Measurements from ENCODE around the gene KLHL30.
"Not testable (repeated sequence)": the region's sequence is repeated elsewhere in the genome, so short reads cannot be mapped to it uniquely, and the experiment has no call there.

The KLHL30 gene

GRCh38 chr2:238160206-238161129, 22.0 kb downstream of the KLHL30 start:
- in situ Hi-C loops (cut with HindIII; ENCODE audit: low sequenced_read_pairs) = no loop called here

GRCh38 chr2:238161291-238162051, 23.0 kb downstream of the KLHL30 start:
- in situ Hi-C loops (cut with HindIII; ENCODE audit: low sequenced_read_pairs) = no loop called here

- in situ Hi-C loops (cut with HindIII; ENCODE audit: low sequenced_read_pairs) = no loop called here
Observed at GRCh38 chr2:238162251-238162845, 23.9 kb downstream of the KLHL30 start.

- in situ Hi-C loops (cut with HindIII; ENCODE audit: low sequenced_read_pairs) = no loop called here
Observed at GRCh38 chr2:238162846-238163441, 24.5 kb downstream of the KLHL30 start.

- in situ Hi-C loops (cut with HindIII; ENCODE audit: low sequenced_read_pairs) = no loop called here
Observed at GRCh38 chr2:238163481-238164198, 25.2 kb downstream of the KLHL30 start.

- in situ Hi-C loops (cut with HindIII; ENCODE audit: low sequenced_read_pairs) = no loop called here
Observed at GRCh38 chr2:238164906-238165287, 26.4 kb downstream of the KLHL30 start.

- in situ Hi-C loops (cut with HindIII; ENCODE audit: low sequenced_read_pairs) = no loop called here
Observed at GRCh38 chr2:238165288-238165921, 26.9 kb downstream of the KLHL30 start.

- in situ Hi-C loops (cut with HindIII; ENCODE audit: low sequenced_read_pairs) = no loop called here
Observed at GRCh38 chr2:238166391-238167343, 28.2 kb downstream of the KLHL30 start.

GRCh38 chr2:238167344-238167715, 28.9 kb downstream of the KLHL30 start:
- in situ Hi-C loops (cut with HindIII; ENCODE audit: low sequenced_read_pairs) = no loop called here

- in situ Hi-C loops (cut with HindIII; ENCODE audit: low sequenced_read_pairs) = no loop called here
Observed at GRCh38 chr2:238167761-238168160, 29.3 kb downstream of the KLHL30 start.

- in situ Hi-C loops (cut with HindIII; ENCODE audit: low sequenced_read_pairs) = no loop called here
Observed at GRCh38 chr2:238168196-238169047, 30.0 kb downstream of the KLHL30 start.

GRCh38 chr2:238169048-238169707, 30.7 kb downstream of the KLHL30 start:
- in situ Hi-C loops (cut with HindIII; ENCODE audit: low sequenced_read_pairs) = no loop called here

GRCh38 chr2:238169708-238170251, 31.3 kb downstream of the KLHL30 start:
- in situ Hi-C loops (cut with HindIII; ENCODE audit: low sequenced_read_pairs) = no loop called here

- in situ Hi-C loops (cut with HindIII; ENCODE audit: low sequenced_read_pairs) = no loop called here
Observed at GRCh38 chr2:238170386-238171071, 32.1 kb downstream of the KLHL30 start.

- in situ Hi-C loops (cut with HindIII; ENCODE audit: low sequenced_read_pairs) = not testable (repeated sequence)
Observed at GRCh38 chr2:238171072-238171431, 32.6 kb downstream of the KLHL30 start.

GRCh38 chr2:238171575-238172187, 33.2 kb downstream of the KLHL30 start:
- in situ Hi-C loops (cut with HindIII; ENCODE audit: low sequenced_read_pairs) = no loop called here
